SU-DHL-6 (cell line): ENCODE results near the gene SLCO3A1.
"Not testable (repeated sequence)": the region's sequence is repeated elsewhere in the genome, so short reads cannot be mapped to it uniquely, and the experiment has no call there.

ENCODE experiments used
- EZH2phosphoT487 ChIP-seq: fragments of 200-600 bp; sonication (generic), shearing (Covaris generic); conservative IDR thresholded peaks from 2 replicates; pipeline ENCODE4 v1.6.1; 2018; ENCODE audit warnings: mild to moderate bottlenecking, antibody characterized with exemption, low read length, moderate library complexity, mixed read lengths
- TF ChIP-seq, protein P1 (sequence below): fragments of 200-600 bp; sonication (generic); IDR thresholded peaks from one replicate; pipeline ENCODE4 v1.5.1; 2017; ENCODE audit warnings: antibody characterized with exemption, mild to moderate bottlenecking, low read length, moderate library complexity; ENCODE audit not compliant: insufficient read depth, poor library complexity, severe bottlenecking

DNA sequence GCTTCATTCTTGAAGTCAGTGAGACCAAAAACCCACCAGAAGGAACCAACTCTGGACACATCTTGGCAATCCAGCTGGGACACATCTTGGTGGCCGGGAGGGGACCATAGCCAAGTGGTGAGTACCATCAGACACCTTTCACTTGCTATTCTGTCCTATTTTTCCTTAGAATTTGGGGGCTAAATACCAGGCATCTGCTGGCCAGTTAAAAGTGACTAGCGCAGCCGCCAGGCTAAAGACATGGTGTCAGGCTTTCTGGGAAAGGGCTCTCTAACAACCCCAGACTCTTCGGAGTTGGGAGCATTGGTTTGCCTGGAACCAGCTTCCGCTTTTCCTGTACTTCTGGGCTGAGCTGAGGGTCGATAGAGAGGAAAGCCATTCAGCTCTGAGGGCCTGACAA, 354.1 kb downstream of the SLCO3A1 start:
- TF ChIP-seq, protein P1, sequence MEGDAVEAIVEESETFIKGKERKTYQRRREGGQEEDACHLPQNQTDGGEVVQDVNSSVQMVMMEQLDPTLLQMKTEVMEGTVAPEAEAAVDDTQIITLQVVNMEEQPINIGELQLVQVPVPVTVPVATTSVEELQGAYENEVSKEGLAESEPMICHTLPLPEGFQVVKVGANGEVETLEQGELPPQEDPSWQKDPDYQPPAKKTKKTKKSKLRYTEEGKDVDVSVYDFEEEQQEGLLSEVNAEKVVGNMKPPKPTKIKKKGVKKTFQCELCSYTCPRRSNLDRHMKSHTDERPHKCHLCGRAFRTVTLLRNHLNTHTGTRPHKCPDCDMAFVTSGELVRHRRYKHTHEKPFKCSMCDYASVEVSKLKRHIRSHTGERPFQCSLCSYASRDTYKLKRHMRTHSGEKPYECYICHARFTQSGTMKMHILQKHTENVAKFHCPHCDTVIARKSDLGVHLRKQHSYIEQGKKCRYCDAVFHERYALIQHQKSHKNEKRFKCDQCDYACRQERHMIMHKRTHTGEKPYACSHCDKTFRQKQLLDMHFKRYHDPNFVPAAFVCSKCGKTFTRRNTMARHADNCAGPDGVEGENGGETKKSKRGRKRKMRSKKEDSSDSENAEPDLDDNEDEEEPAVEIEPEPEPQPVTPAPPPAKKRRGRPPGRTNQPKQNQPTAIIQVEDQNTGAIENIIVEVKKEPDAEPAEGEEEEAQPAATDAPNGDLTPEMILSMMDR = not testable (repeated sequence)
- not testable (repeated sequence) for TF ChIP-seq EZH2phosphoT487
